ENCODE results near the gene CRY2. TPM values are rescaled to one million over a fixed set of nuclear protein-coding genes. Genes with fewer than 3 reads are reported as not detected.
"Not testable (repeated sequence)": the region's sequence is repeated elsewhere in the genome, so short reads cannot be mapped to it uniquely, and the experiment has no call there.

The CRY2 gene
- 6.4 and 6.9 TPM in 2 replicates for total RNA-seq (2014; rRNA removed)
- polyA plus RNA-seq (2012), result 5.3 TPM

DNA sequence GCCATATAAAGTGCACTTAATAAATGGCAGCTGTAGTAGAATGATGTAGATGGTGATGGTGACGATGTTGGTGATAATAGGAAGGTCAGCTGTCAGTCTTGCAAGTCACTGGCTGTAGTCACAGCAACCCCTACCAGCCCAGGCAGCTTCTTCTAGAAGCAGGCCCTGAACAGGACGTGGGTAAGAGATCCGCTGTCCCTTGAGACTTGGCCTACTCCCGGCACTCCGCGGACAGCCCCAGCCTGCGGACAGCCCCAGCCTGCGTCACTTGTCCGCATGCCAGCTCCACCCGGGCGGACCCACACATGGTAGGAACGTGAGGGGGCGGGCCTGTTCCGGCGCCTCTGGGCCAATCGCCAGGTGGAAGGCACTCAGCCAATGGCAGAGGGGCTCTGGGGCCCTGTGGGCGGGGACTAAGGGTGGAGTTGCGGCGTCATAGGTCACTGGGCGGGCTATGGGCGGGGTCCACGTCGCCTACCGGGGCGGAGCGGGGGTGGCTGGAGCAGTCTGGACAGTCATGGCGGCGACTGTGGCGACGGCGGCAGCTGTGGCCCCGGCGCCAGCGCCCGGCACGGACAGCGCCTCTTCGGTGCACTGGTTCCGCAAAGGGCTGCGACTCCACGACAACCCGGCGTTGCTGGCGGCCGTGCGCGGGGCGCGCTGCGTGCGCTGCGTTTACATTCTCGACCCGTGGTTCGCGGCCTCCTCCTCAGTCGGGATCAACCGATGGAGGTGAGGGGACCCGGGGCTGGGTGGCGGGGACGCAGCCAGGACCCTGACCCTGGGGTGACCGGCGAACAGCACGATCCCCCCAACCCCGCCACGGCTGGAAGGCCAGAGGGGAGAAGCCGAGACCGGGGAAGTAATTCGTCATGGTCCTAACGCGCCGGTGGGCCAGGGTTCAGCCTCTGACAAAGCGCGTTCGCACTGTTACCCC lies at the start of gene CRY2:
Gene CRY2 (plus strand): TSS at position 502 of the 937 bp plus-strand sequence. CDS start 16 bp downstream, at position 518.
- peak; percentile 97 for DNase-seq (ENCODE audit: low read depth)

DNA sequence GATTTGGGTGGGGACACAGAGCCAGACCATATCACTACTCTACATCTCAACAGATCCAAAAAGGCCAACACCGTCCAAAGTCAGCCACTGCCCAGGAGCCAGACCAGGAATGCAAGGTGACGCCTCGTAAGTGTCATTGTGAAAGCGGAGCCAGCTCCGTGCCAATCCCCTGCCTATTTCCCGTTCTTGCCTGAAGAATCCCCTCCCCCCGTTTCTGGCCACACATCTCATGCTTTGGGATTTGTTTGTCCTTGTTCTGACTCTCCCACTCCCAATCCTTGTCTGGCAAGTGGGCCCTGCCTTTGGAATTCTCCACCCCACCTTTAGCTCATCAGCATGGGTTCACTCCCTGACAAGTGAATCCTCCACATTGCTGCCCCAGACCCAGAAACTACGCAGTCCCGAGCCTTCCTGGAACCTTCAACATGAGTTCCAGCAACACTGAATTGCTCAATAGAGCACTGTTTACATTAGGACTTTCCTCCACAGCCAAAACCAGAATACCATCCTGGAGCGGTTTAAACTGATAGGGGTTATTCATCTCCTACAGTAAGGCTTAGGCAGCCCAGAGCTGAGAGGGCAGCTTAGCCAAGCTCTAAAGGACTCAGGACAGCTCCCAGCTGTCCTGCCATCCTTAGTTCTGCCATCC lies 48.4 kb upstream of the CRY2 start:
- no peak for DNase-seq (ENCODE audit: low read depth)

DNA sequence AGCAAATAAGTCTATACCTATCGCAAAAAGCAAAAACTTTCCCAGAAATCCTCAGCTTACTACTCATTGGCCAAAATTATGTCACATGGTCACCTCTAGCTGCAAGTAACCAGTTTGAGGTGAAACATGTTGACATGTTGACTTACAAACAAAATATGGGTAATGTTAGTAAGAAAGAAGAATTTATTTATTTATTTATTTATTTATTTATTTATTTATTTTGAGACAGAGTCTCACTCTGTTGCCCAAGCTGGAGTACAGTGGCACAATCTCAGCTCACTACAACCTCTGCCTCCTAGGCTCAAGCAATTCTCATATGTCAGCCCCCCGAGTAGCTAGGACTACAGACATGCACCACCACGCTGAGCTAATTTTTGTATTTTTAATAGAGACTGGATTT lies 47.7 kb upstream of the CRY2 start:
- DNase-seq (ENCODE audit: low read depth), result no peak

GRCh38 chr11:45800261-45800660 lies 47.0 kb upstream of the CRY2 start:
- DNase-seq (ENCODE audit: low read depth), result no peak

- no peak for DNase-seq (ENCODE audit: low read depth)
Observed at GRCh38 chr11:45801723-45802315, 45.5 kb upstream of the CRY2 start.

DNA sequence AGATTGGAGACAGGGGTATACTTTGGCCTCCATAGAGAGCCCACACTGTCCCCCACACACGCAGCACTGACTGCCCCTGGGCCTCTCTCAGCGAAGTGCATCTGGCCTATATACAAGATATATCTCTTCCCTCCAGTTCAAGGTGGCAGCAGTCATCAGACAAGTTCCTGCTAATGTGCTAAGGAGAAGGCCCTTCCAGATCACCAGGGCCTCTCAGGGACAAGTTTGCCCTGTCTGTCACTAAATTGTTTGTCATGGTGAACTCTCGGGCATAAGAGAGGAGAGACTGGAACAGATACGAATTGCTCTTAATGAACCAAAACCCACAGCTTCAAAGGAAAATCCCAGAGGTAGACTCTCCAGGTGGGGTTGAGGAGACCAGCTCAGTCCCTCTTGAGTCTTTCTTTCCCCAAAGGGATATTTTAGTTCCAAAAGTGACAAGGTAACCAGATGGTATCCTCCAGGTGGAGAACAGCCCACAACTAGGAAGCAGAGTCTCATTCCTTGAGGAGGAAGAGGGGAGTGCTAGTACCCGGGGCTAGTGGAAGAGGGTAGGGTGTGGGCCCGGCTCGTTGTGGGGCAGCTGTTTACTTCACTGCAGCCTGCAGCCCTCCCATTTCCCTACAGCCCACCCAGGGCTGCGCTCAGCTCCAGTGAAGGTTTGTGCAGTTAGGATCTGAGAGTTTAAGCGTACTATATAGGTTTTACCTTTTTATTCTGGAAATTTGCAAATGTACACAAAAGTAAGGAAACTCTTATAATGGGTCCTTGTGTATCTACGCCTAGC lies 44.6 kb upstream of the CRY2 start:
- no peak for DNase-seq (ENCODE audit: low read depth)

GRCh38 chr11:45803971-45804760 lies 43.1 kb upstream of the CRY2 start:
- peak; percentile 21 for DNase-seq (ENCODE audit: low read depth)

GRCh38 chr11:45804761-45805304 lies 42.4 kb upstream of the CRY2 start, which contains the start of gene SLC35C1:
Gene SLC35C1, plus strand, starts transcription at chr11:45805149. Its CDS starts 653 bp downstream, at chr11:45805802.
- peak; percentile 89 for DNase-seq (ENCODE audit: low read depth)

DNA sequence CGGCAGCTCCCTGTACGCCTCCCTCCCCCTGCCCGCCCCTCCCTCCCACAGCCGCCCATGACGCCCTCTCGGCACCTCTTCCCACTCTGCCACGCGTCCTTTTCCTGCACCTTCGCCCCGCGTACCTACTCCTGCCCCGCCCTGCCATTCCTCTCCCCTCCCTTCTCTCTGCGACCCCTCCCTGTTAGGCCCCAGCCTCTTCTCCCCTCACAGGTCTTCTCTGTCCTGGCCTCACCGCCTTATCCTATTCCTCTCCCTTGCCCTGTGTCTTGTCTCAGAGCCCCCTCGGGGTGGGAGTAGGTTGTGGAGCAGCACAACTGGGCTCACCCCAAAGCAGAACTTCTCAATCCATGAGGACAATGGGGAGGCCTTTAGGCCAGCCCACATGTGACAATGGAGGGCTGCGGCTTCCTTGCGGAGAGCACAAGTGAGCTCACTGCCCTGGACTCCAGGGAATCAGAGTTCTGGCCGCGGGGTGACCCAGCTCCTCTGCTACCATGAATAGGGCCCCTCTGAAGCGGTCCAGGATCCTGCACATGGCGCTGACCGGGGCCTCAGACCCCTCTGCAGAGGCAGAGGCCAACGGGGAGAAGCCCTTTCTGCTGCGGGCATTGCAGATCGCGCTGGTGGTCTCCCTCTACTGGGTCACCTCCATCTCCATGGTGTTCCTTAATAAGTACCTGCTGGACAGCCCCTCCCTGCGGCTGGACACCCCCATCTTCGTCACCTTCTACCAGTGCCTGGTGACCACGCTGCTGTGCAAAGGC lies 41.8 kb upstream of the CRY2 start:
- peak; percentile 47 for DNase-seq (ENCODE audit: low read depth)

- DNase-seq (ENCODE audit: low read depth), result no peak
Observed at GRCh38 chr11:45806072-45806933, 41.0 kb upstream of the CRY2 start.

- DNase-seq (ENCODE audit: low read depth), result no peak
Observed at GRCh38 chr11:45806937-45807791, 40.1 kb upstream of the CRY2 start.

GRCh38 chr11:45807792-45808238 lies 39.5 kb upstream of the CRY2 start:
- DNase-seq (ENCODE audit: low read depth), result no peak

DNA sequence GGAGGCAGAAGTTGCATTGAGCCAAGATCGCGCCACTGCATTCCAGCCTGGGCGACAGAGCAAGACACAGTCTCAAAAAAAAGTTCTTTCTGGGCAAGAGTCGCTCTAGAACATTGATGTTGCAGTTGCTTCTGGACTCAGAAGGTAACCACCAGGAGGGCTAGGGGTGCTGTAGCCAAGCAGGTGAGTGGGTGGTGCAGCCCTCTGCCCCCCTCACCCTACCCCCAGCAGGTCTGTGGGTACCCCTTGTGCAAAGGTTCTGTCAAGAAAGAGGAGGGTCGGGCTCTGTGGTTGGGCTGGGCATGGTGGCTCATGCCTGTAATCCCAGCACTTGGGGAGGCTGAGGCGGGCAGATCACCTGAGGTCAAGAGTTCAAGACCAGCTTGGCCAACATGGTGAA lies 38.8 kb upstream of the CRY2 start:
- not testable (repeated sequence) for DNase-seq (ENCODE audit: low read depth)

DNA sequence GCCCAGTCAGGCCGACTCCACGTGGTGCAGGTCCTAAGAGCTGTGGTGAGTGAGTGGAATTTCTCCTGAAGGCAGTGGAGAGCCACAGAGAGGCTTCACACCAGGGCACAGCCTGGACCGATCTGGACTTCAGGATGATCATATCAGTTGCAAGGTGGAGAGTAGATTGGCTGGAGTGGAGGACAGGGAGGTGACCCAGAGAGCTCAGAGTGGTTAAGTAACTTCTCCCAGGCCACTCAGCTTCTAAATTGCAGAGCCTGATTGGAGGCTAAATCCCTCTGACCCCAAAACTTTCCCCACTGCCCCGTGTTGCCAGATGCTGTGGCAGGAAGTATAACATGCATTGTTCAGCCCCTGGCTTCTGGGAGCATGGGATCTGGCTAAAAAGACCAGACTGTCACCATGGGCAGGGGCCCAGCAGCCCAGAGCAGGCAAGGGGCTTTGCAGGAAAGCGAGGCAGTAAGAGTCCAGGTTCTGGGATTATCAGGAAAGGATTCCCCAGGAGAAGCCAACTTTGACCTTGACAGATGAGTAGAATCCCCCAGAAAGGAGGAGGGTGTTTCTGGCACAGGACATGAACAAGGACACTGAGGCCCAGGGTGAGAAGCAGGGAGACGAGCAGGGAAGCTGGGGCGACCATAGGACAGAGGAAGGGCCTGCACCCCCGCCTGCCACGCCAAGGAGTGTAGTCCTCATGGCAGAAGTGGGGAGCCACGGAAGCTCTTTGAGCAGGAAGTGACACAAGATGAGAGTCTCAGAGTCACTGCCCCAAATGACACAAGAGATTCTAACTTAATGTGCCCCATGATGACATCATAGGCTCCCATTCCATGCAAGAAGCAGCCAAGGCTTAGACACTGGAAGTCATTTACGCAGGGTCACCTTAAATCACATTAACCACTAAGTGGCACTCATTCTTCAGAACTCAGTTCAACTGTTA lies 37.5 kb upstream of the CRY2 start:
- no peak for DNase-seq (ENCODE audit: low read depth)

GRCh38 chr11:45810431-45811108 lies 36.7 kb upstream of the CRY2 start:
- no peak for DNase-seq (ENCODE audit: low read depth)

GRCh38 chr11:45811109-45811435 lies 36.2 kb upstream of the CRY2 start:
- no peak for DNase-seq (ENCODE audit: low read depth)

All from LHCN-M2 (cell line).